DND-41 (cell line): Measurements from ENCODE around the gene KRT13.

Source experiments
- CTCF ChIP-seq: IDR thresholded peaks from 2 replicates; pipeline ENCODE4 v1.5.1; 2012; ENCODE audit warnings: borderline replicate concordance, low read length, moderate library complexity, mild to moderate bottlenecking; ENCODE audit not compliant: poor library complexity, severe bottlenecking; ENCODE audit errors: extremely low read depth
- EZH2 ChIP-seq: IDR thresholded peaks from 3 replicates; pipeline ENCODE4 v1.6.1; 2012; ENCODE audit warnings: borderline replicate concordance, low read depth, mild to moderate bottlenecking, moderate library complexity, low read length, inconsistent platforms; ENCODE audit not compliant: severe bottlenecking

- TF ChIP-seq CTCF (no peak), EZH2 (no peak)
These were observed 40.7 kb downstream of the KRT13 start for GRCh38 chr17:41464682-41465081.
